GM18517 (cell line): ENCODE data around the gene MCM10.

ENCODE experiments used
- ATAC-seq: cut with Tn5 transposase; IDR thresholded peaks from one replicate; pipeline ENCODE4 v1.9.1; 2021; ENCODE audit warnings: mild to moderate bottlenecking, moderate library complexity; ENCODE audit not compliant: unreplicated experiment

MCM10 gene

DNA sequence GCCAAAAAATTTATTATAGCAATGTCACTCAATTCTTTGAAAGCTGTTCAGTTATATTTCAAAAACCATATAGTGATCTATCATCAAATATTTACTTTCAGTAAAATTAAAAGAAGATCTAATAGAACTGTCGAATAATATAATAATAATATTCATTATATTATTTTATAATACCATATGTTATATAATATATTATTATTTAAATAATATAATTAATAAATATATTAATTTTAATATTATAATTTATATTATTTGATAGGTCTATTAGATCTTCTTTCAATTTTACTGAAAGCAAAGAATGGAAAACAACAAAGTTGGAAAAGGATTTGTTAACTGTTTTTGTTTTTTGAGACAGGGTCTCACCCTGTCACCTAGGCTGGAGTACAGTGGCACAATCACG, 95.3 kb downstream of the MCM10 start:
- no peak for ATAC-seq

DNA sequence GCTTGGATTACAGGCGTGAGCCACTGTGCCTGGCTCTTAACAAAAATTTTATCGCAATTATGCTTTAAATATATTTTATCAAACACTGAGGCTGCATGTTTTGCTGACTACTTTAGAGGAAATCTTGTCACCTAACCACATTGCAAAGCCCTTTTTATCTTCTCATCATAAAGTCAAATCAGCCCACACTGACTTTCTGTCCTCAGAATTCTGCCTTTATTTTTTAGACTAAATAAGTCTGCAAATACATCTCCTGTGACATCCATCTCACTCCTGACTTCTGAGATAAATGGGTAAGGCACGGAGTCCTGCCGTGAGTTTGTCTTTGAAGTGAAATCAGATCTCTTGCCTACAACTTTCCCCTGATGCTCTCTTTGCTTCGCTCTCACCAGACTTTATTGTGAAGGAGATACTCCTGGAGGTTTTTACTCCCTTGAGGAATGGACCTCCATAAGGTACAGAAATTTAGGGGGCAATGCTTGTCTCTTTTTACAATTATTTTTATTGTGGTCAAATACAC, 96.3 kb downstream of the MCM10 start:
- no peak for ATAC-seq
